HG02763 (cell line): Measurements from ENCODE around the gene CHRNA1.
A peak's percentile ranks its signal among the peaks of the same experiment; 100 is the strongest.

Experiments used
- ATAC-seq: cut with Tn5 transposase; IDR thresholded peaks from one replicate; pipeline ENCODE4 v1.9.1; 2021; ENCODE audit warnings: mild to moderate bottlenecking, moderate library complexity; ENCODE audit not compliant: unreplicated experiment

CHRNA1 gene

DNA sequence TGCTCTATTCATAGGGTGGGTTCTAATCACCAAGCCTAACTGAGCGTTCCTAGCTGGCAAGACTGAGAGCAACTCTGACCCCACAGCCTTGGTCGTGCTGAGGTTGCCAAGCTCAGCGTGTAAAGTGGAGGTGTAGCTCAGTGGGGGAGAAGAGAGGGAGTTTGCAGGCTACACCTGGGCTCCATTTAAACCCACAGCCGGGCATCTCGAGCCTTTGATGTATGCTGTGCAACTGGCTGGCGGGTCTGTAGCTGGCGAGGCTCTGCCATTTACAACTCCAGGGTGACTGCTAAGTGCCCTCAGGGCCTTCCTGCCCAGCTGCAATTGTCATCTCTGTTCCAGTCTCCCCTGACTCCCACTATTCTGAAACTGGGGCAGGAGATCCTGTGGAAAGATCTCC lies 20.0 kb upstream of the CHRNA1 start:
- ATAC-seq = no peak

DNA sequence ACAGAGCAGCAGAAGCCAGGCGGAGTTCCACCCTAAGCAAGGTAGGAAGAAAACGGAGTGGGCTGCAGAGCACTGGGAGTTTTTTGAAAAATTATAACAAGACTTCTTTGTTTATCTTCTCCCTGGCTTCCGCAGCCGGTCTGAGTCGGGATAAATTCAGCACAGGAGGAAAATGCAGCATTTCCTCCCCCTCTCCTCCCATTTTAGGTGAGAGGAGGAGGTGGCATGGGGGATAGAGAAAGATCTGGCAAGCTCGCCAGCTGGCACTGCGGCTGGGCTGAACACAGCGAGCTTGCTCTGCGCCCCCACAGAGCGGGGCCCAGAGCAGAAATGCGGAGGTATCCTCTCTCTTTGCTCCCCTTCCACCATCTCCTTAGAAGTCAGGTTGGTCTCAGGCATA lies 17.7 kb upstream of the CHRNA1 start:
- no peak for ATAC-seq

DNA sequence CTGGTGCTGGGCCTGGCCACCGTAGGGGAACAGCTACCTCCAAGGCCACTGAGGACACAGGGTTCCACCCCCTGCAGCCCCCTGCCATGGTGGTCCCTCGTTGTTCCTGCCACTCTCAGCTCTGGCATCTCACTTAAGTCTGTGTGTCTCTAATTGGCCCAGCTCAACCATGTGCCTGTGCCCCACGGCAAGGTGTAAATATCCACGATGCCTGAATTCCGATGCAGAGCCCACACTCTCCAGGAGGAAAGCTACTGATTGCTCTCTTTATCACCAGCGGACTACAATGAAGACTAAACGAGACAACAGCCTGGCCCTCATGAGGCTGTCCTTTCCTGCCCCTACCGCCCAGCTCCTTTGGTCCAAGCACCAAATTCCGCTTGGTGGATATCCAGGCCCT lies 17.0 kb upstream of the CHRNA1 start:
- ATAC-seq = no peak

DNA sequence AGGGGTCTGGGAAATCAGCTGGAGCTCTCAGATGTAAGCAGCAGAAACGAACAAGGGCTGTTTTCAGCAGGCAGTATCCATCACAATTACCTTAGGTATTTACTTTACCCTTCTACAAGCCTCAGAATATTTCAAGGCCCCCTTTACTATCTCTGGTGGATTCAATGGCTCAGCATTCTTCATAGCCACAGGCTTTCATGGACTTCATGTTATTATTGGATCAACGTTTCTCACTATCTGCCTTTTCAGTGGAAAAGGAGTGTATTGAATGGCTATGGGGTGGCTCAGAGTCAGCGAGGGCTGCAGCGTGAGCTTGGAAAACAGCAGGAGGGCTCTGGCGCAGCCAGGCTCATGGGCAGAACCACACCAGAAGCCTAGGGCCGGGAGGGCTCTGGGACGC lies 16.6 kb upstream of the CHRNA1 start:
- ATAC-seq = no peak

DNA sequence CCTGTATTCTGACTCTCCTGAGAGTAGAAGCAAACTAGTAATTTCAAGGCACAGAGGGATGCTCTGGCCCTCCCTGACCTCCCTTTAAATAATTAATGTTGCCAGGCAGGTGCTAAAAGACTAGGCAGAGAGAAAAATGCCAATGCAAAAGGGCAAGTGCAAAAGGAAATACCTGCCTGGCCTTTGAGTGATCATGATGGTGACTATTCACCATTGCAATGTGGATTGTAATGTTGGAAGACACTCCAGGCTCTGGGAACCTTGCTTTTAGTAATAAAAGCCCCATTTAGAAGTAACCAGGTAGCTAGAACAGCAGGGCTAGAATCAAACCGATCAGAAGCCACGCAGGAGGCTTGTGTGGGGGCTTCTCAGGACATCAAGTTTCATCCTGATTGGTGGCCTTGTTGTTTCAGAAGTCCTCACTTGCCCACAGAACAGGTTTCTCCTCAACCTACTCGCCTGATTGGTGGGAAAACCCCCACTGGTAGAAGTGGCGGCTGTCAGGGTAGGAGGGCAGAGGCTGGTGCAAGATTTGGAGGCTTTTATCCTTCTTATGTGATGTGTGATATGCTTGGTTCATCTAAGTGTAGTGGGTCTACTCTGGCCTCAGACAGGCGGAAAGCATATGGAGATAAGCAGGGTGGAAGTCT lies 16.0 kb upstream of the CHRNA1 start:
- ATAC-seq = no peak

DNA sequence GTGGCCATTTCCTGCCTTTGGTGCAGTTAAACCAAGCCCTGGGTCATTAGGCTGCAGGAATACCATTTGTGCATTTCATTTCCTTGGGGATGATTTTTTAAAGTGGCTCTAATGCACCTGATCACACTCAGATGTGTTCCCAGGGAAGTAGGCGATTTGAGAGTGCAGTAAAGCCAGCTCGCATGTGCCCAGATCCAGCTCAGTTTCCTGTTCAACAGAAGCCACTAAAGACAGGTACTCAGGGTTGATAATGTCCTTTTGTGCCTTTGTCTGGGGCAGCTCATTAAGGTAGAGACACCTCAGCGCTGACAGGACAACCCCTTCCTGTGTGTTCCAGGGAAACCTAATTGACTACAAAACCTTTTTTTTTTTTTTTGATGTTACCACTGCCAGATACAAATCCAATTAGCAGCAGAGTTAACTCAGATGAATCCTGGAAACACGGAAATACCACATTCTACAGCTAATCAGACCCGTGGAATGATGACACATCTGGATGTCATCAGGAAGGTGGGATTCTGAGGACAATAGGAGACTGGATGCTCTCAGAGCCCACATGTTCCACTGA lies 15.2 kb upstream of the CHRNA1 start:
- no peak for ATAC-seq

DNA sequence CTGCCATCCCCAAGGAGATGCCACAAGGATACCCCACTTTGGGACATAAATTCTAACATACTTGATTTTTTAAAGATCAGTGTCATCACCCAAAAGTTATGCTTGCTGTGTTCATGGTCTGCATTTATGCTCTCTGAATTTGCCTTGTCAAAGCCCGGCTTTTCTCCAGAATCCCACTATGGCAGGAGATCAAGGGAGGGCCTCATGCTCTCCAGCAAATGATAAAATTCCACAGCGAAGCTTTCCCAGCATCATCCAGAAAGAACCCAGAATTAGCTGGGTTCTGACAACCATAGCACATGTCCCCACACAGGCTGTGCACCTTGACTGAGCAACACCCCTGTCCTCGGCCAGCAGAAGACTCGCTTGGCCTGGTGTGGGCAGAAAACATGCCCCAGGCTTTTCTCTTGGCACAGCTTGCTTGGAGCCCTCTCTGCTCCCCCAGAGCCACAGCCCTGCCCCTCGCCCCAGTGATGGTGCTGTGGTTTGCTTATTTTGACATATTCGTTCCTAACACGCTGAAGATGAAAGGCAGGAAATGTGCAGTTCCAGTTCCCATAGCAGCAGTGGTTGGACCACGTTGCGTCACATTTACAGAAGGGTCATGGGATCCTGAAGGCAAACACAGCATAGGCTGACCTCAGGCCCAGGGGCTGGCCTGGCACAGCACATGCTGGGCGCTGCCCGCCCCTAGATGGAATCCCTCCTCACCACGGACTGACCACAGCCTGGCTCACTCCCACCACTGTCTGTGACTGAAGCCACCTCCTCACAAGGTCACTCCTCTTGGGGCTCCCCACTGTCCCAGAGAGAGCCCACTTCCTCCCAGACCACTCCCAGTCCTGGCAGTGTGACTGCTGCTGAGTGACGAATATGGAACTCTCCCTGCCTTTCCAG lies 14.1 kb upstream of the CHRNA1 start:
- ATAC-seq = peak; percentile 61

DNA sequence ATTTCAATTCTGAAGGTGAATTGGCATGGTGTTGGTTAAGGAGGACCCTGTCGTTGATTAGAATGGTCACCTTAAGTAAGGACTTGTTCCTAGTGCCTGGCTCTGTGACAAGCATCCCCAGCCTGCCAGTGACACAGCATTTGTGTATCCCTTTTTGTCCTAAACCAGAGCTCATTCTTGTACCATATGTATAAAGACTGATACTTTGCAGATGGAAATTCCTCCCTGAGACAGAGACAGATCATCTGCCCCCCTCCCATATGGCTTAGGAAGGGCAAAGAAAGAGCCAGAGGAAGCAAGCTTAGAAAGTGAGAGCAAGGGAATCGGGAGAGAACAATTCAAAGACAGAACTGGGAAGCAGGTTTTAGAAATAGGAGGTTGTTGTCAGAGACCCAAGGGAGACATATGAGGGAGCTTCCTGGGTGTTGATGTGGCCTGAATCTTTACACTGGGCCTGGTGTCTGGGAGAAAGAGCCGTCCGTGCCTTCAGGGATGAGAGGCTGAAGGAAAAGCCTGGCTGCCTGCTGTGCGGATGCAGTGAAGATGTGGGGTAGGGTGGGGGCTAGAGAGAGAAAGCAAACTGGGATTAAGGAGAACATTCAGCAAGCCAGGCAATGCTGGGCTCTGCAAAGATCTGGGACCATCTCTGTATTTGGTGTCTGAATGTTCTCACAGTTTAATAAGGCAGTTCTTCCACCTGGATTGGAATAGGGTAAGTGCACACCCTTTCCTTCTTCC lies 13.2 kb upstream of the CHRNA1 start:
- ATAC-seq = no peak

DNA sequence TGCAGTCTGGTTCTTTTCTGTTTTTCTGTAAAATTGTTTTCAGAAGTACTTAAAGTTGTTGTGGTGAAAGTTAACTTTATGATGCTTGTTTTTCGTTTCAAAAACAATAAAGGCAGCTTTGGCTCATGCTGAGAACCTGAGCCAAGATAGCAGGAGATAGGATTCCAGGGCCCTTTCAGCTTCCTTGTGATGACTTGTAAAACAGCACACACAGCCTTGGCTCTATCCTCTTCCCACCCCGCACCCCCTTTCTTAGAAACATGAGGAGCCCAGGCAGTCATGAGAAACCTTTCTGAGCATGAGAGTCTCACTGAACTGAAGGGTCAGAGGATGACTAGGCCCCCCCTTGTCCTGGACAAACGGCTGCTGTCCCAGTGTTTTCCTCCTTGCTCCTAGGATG lies 12.4 kb upstream of the CHRNA1 start:
- no peak for ATAC-seq

DNA sequence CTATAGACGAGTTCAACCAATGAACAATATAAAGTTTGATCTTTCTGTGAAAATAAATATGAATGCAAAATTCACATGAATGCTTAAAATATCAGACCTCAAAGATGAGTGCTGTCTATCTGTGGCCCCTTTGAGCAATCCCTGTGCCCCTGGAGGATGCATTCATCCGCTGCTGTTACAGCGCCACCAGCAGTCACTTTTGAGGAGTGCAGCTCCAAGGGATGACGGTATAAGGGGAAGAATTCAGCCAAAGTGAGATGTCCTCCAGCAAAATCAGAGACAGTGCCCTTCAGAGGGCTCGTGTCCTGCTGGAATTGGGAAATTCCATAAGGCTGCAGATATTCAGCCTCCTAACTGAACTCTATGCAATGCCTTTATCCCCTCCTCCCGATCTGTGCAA lies 12.0 kb upstream of the CHRNA1 start:
- no peak for ATAC-seq

DNA sequence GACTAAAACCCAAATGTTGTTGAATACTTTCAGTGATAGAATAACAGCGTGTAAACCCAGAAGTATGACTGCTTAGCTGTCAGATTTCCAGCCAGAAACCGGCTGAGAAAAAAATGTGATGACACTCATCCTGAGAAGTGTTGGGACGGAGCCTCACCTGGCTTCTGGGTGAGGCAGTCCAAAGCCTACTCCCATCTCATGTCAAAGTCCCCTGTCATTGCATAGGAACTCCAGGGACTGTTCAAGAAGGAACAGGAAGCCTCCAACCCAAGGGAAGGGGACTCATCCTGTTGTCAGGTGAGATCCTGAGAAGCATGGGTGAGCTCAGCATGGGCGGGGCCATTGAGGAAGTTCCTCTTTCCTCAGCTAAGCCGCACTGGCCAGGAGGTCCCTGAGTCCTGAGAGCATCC lies 11.3 kb upstream of the CHRNA1 start:
- no peak for ATAC-seq

DNA sequence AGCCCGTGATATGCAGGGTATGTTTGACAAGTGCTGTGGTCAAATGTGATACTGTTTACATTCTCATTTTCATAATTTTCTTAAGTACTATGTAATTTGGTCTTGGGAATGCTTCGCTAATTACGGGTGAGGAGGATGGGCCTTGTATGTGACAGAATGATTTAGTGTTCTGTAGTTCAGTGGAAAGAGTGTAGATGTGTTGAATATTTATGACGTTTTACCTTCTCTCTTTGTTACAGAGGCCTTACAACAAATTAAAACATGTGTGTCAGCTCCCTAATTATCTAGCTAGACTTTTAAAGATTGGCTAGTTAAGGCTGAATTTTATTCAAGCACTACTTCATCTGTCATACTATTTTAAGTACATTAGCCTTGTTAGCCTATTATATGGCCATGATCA lies 10.6 kb upstream of the CHRNA1 start:
- ATAC-seq = no peak

DNA sequence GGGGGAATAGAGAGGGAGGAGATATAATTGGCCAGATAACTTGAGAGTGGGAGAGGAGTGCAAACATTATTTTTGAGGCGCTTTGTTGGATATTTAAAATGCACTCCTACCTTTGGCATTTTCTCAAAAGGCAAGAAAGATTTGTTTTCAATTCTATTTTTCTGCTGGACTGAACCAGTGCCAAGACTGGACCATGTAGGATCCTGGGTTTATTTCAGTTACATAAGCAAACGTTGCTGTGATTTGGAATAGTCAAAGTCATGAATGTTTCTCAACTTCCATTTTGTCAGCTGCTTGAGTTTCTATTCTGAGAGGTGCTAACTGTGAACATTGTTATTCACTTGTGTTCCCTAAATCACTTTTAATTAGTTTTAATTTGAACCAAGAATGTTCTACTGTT lies 8.9 kb upstream of the CHRNA1 start:
- ATAC-seq = no peak

DNA sequence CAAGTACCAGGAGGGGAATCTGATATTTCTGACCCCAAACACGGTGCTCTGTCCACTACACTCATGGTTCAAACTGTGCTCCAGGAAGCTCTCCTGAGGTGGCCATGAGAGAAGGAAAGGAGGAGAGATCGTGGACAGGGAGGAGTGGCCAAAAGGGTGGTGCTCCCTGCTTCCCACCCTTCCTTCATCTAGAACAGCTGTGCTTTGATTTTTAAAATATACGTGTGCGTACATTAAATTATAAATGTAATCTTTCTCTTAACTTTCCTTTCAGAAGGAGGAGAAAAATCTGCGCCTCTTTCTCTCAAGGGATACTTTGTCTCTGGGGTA lies 8.2 kb upstream of the CHRNA1 start:
- ATAC-seq = no peak

DNA sequence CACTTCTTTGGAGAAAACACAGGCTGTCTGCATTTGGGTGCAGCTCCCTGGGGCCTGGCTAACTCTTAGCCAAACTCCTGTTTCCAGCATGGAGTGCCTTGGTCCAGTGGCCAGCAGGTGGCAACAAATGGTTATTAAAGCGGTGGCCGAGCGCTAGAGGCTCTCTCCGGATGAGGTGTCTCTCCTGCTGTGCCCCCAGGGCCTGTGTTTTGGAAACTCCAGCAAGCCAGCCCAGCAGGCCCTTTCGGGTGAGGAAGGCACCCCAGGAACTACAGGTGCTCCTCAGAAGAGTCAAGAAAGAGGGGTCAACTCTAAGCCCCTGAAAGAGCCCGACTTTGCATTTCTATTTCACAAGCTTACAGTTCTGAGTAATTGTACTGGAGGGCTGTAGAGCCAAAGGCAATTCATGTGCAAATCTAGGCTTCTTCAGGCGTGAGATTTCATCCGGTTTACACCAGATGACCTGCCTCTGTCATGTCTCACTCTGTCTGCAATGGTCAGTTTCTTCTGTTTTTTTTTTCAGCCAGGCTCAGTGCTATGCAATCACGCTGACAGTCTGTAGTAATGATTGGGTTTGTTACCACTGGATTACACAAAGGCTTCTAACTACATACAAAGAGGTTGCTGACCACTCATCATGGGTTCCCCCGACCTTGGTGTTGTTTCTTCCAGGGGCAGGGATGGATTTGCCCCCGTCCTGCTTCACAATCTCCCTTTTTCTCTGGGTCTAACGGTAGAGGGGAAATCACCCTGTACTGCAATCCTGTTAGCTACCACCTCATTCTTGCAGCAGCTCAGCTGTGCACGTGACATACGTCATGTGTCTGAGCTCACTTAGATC lies 7.6 kb upstream of the CHRNA1 start:
- ATAC-seq = no peak

DNA sequence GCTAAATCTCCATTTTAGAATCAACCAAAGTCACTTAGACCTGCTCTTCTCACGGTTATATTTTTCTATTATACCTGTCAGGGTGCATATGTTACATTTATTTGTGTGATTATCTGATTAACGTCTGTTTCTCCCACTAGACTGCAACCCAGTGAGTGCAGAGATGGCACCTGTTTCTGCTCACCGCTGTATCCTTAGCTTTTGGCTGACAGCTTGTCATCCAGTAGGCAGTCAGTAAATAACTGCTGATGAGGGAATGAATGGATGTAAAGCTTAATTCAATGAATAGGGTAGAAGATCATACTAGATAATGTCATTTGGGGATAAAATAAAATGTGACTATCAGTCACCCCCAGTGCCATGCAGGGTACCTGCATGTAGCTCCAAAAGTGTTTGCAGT lies 6.9 kb upstream of the CHRNA1 start:
- ATAC-seq = no peak

DNA sequence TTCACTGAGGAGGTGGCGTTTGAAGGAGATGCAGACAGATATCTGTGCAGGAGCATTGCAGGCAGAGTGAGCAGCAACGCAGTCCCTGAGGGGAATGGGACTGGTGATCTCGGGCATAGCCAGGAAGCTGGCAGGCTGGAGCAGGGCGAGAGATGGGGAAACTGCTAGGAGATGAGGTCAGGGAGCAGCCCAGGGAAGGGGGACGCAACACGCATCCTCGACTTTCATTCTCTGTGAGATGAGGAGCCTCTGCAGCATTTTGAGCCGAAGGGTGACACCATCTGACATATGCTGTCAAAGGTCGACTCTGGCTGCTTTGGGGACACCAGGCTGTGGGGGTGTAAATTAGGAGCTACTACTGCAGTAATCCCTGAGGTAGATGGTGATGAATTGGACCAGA lies 4.3 kb upstream of the CHRNA1 start:
- ATAC-seq = no peak

DNA sequence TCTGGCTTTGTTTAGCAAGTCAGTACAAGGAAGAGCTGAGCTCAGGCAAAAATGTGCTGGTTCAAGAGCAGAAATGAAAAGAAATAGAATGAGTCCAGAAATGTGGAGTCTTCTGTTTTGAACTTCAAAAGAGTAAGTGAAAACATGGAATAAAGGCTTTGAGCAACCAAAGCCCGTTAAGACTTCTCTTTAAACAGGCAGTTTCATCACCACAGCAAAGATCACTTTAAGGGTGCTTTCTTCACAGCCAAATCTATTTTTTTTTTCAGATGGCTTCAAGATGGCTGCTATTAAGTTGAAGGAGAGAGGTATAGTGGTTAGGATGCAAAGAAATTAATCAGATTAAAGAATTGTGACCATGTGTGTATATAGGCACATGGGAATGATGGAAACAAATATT lies 2.0 kb upstream of the CHRNA1 start:
- no peak for ATAC-seq

DNA sequence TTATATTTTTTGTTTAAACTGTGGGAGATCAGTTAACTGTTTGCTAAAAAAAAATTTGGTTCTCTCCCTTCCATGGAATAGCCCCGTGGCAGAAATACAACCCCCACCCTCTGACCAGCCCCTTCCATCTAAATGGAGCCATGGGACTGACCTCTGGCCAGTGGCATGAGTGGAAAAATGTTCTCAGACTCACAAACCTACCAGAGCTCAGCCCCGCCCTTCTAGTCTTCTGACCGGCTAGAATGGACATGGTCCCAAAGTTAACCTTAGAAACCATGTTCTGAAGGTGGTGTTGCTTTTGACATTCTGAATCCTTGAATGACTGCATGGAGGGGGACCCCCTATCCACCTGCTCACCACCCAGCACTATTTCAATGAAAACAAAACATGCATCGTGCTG lies 1.3 kb upstream of the CHRNA1 start:
- ATAC-seq = no peak

DNA sequence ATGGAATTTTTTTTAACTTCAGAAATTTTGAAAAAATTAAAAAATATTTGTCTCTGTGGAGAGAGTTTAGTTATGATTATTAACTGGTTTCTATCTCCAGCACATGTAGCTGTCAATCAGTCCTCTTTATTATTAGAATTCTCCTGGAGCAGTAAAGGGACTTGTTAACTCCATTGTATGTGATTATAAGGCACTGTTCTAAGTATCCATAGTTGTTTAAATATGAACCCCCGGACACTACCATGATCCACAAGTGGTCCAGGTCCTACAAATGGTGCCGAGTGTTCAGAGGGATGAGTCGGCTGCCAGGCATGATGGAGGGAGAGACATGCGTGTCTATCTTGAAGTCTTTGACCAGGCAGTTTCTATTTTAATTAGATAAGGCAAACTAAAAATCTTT lies 492 bp downstream of the CHRNA1 start:
- no peak for ATAC-seq

DNA sequence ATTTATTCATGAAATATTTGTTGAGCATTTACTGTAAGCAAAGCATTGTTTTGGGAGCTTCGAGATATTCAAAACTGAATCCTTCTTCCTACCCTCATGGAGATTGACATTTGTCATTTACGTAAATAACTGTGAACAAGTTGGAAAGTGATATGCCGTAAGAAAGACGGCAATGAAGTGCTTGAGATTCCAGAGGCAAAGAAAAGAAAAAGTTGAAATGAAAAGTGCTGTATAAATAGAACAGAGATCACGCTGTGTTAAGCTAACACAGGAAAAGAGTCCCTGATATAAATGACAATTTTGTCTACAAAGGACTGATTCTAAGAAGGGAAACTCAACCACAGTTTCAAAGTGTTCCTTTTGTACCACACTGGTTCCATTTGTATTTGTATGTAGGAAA lies 1.8 kb downstream of the CHRNA1 start:
- no peak for ATAC-seq
